ENCODE data around the gene HMCN2.

HMCN2 gene

GRCh38 chr9:130348881-130349280 is 83.3 kb downstream of the HMCN2 start:
- DNase-seq: no peak

GRCh38 chr9:130349398-130349797 is 83.8 kb downstream of the HMCN2 start:
- DNase-seq: no peak

GRCh38 chr9:130351343-130351742 is 85.8 kb downstream of the HMCN2 start:
- DNase-seq: no peak

- no peak for DNase-seq
Observed at GRCh38 chr9:130352081-130352480, 86.5 kb downstream of the HMCN2 start.

GRCh38 chr9:130352586-130353285 is 87.2 kb downstream of the HMCN2 start:
- no peak for DNase-seq

GRCh38 chr9:130354378-130354777 is 88.8 kb downstream of the HMCN2 start:
- DNase-seq: no peak

- no peak for DNase-seq
Observed at GRCh38 chr9:130354806-130355205, 89.2 kb downstream of the HMCN2 start.

GRCh38 chr9:130356033-130356432 is 90.5 kb downstream of the HMCN2 start:
- DNase-seq: no peak

- no peak for DNase-seq
Observed at GRCh38 chr9:130356877-130357584, 91.5 kb downstream of the HMCN2 start.

GRCh38 chr9:130358928-130359327 is 93.4 kb downstream of the HMCN2 start:
- no peak for DNase-seq

- DNase-seq: no peak
Observed at GRCh38 chr9:130359819-130360218, 94.3 kb downstream of the HMCN2 start.

- DNase-seq: no peak
Observed at GRCh38 chr9:130360672-130361071, 95.1 kb downstream of the HMCN2 start.

GRCh38 chr9:130361873-130362362 is 96.4 kb downstream of the HMCN2 start:
- DNase-seq: no peak

- DNase-seq: no peak
Observed at GRCh38 chr9:130362691-130363090, 97.1 kb downstream of the HMCN2 start.

- no peak for DNase-seq
Observed at GRCh38 chr9:130363755-130364404, 98.3 kb downstream of the HMCN2 start.

GRCh38 chr9:130364619-130365322 is 99.2 kb downstream of the HMCN2 start:
- no peak for DNase-seq

- DNase-seq: no peak
Observed at GRCh38 chr9:130365323-130365721, 99.8 kb downstream of the HMCN2 start.

GRCh38 chr9:130366072-130366471 is 100.5 kb downstream of the HMCN2 start:
- DNase-seq: no peak

GRCh38 chr9:130366888-130367550 is 101.5 kb downstream of the HMCN2 start:
- no peak for DNase-seq

- DNase-seq: no peak
Observed at GRCh38 chr9:130368631-130369103, 103.1 kb downstream of the HMCN2 start.

GRCh38 chr9:130370226-130370625 is 104.7 kb downstream of the HMCN2 start:
- DNase-seq: no peak

Measured in fibroblast of skin of back (primary cell).